IMR-90 (cell line): ENCODE data around the gene NTM. TPM values are rescaled to one million over a fixed set of nuclear protein-coding genes. Genes with fewer than 3 reads are reported as not detected.

ENCODE experiments used
- ATAC-seq: fragments of 200-7000 bp; cut with Tn5 transposase; 2 replicates; pipeline ENCODE4 v1.9.1; 2020; ENCODE audit warnings: low read depth, mild to moderate bottlenecking, moderate library complexity
- BruUV-seq: library from RNA; stranded (reverse); fragments of 400-500 nt; replicated peaks from 2 replicates; lab custom pipeline; 2021; lab: Mats Ljungman, UMichigan
- CTCF ChIA-PET: fragments of 300-600 bp; formaldehyde crosslinking; extraction: SDS; loops from one replicate; lab custom pipeline; 2021; ENCODE audit warnings: antibody characterized with exemption; lab: Yijun Ruan, JAX
- POLR2A ChIA-PET: fragments of 300-600 bp; sonication (Branson Sonifier 250); formaldehyde crosslinking; loops from one replicate; lab custom pipeline; 2022; ENCODE audit warnings: antibody characterized with exemption; ENCODE audit not compliant: unreplicated experiment; lab: Charles Lee
- DNase-seq: peaks from one replicate; pipeline ENCODE4 v3.0.0; 2013
- H2AFZ ChIP-seq: replicated peaks from 2 replicates; pipeline ENCODE3; 2013; ENCODE audit warnings: low read length, mild to moderate bottlenecking; ENCODE audit not compliant: poor library complexity
- H2AK5ac ChIP-seq: 2 replicates; pipeline ENCODE4 v1.6.1; 2013; ENCODE audit warnings: low read depth, low read length, inconsistent platforms
- H2AK9ac ChIP-seq: replicated peaks from 2 replicates; pipeline ENCODE3; 2013; ENCODE audit warnings: mild to moderate bottlenecking, low read depth, low read length, moderate library complexity; ENCODE audit not compliant: poor library complexity
- H2BK120ac ChIP-seq: 2 replicates; pipeline ENCODE4 v1.6.1; 2013; ENCODE audit warnings: low read depth, low read length, inconsistent platforms
- H2BK15ac ChIP-seq: 3 replicates; pipeline ENCODE4 v1.6.1; 2013; ENCODE audit warnings: low read depth, low read length, inconsistent platforms
- H2BK20ac ChIP-seq: 2 replicates; pipeline ENCODE4 v1.6.1; 2013; ENCODE audit warnings: low read depth, mild to moderate bottlenecking, inconsistent platforms, low read length, moderate library complexity
- H2BK5ac ChIP-seq: 2 replicates; pipeline ENCODE4 v1.6.1; 2013; ENCODE audit warnings: mild to moderate bottlenecking, low read depth, low read length, inconsistent platforms; ENCODE audit not compliant: poor library complexity, severe bottlenecking
- H3K14ac ChIP-seq: replicated peaks from 2 replicates; pipeline ENCODE4 v1.6.1; 2013; ENCODE audit warnings: low read depth, low read length, inconsistent platforms
- H3K18ac ChIP-seq: 2 replicates; pipeline ENCODE4 v1.6.1; 2013; ENCODE audit warnings: low read depth, low read length, control low read depth
- H3K23ac ChIP-seq: 2 replicates; pipeline ENCODE4 v1.6.1; 2013; ENCODE audit warnings: low read depth, low read length, inconsistent platforms
- H3K27ac ChIP-seq: 2 replicates; pipeline ENCODE4 v1.5.1; 2013; ENCODE audit warnings: mild to moderate bottlenecking, control low read depth, low read length; ENCODE audit not compliant: insufficient read depth
- H3K27me3 ChIP-seq: 2 replicates; pipeline ENCODE4 v1.6.1; 2013; ENCODE audit warnings: low read length; ENCODE audit not compliant: control insufficient read depth, insufficient read depth
- H3K36me3 ChIP-seq: 2 replicates; pipeline ENCODE4 v1.6.1; 2013; ENCODE audit warnings: low read length, mixed read lengths; ENCODE audit not compliant: control insufficient read depth, insufficient read depth
- H3K4ac ChIP-seq: 2 replicates; pipeline ENCODE4 v1.6.1; 2013; ENCODE audit warnings: low read depth, low read length, inconsistent platforms
- H3K4me1 ChIP-seq: 2 replicates; pipeline ENCODE4 v1.6.1; 2013; ENCODE audit warnings: low read length, mixed read lengths; ENCODE audit not compliant: control insufficient read depth, insufficient read depth
- H3K4me2 ChIP-seq: 2 replicates; pipeline ENCODE4 v1.6.1; 2013; ENCODE audit warnings: low read depth, mild to moderate bottlenecking, control low read depth, low read length, moderate library complexity
- H3K4me3 ChIP-seq: 2 replicates; pipeline ENCODE4 v1.5.1; 2013; ENCODE audit warnings: low read depth, mild to moderate bottlenecking, control low read depth, low read length, moderate library complexity; ENCODE audit not compliant: insufficient read depth
- H3K56ac ChIP-seq: 2 replicates; pipeline ENCODE4 v1.6.1; 2013; ENCODE audit warnings: low read length, inconsistent platforms; ENCODE audit not compliant: insufficient read depth; ENCODE audit errors: extremely low read depth
- H3K79me1 ChIP-seq, 2 experiments: 2 replicates each; pipeline ENCODE4 v1.6.1; 2013; ENCODE audit warnings: low read length in 2 of 2, inconsistent platforms in 1 of 2, low read depth in 1 of 2
- H3K9ac ChIP-seq: 2 replicates; pipeline ENCODE4 v1.6.1; 2013; ENCODE audit warnings: low read depth, low read length, control low read depth
- H3K9me1 ChIP-seq: 2 replicates; pipeline ENCODE4 v1.6.1; 2013; ENCODE audit warnings: low read length, inconsistent platforms; ENCODE audit not compliant: insufficient read depth
- H3K9me3 ChIP-seq: 2 replicates; pipeline ENCODE4 v1.6.1; 2013; ENCODE audit warnings: low read length; ENCODE audit not compliant: control insufficient read depth, insufficient read depth
- H4K20me1 ChIP-seq: 2 replicates; pipeline ENCODE4 v1.6.1; 2013; ENCODE audit warnings: low read length, inconsistent platforms; ENCODE audit not compliant: insufficient read depth
- H4K5ac ChIP-seq: 2 replicates; pipeline ENCODE4 v1.6.1; 2013; ENCODE audit warnings: mild to moderate bottlenecking, low read depth, low read length, control low read depth
- H4K8ac ChIP-seq, 2 experiments: 2 replicates each; pipeline ENCODE4 v1.6.1; 2013; ENCODE audit warnings: low read depth in 2 of 2, low read length in 2 of 2, control low read depth in 1 of 2, inconsistent platforms in 1 of 2
- H4K91ac ChIP-seq: 2 replicates; pipeline ENCODE4 v1.6.1; 2013; ENCODE audit warnings: low read depth, low read length, inconsistent platforms; ENCODE audit not compliant: insufficient read depth
- BHLHE40 ChIP-seq: fragments of 150-350 bp; IDR thresholded peaks from 2 replicates; pipeline ENCODE4 v1.6.1; 2016; ENCODE audit warnings: mild to moderate bottlenecking, low read depth, low read length
- CEBPB ChIP-seq: IDR thresholded peaks from 2 replicates; pipeline ENCODE4 v1.6.1; 2012; ENCODE audit warnings: low read depth, low read length, improper control_type of control experiment
- CHD1 ChIP-seq: IDR thresholded peaks from 2 replicates; pipeline ENCODE4 v1.6.1; 2012; ENCODE audit warnings: low read depth, low read length, improper control_type of control experiment
- FOS ChIP-seq: fragments of 150-350 bp; IDR thresholded peaks from 2 replicates; pipeline ENCODE4 v1.6.1; 2016; ENCODE audit warnings: low read depth, low read length
- MAFK ChIP-seq: IDR thresholded peaks from 2 replicates; pipeline ENCODE4 v1.6.1; 2012; ENCODE audit warnings: low read depth, low read length, improper control_type of control experiment
- MAZ ChIP-seq: IDR thresholded peaks from 2 replicates; pipeline ENCODE4 v1.6.1; 2012; ENCODE audit warnings: low read depth, mild to moderate bottlenecking, low read length, improper control_type of control experiment, moderate library complexity, borderline replicate concordance
- MXI1 ChIP-seq: IDR thresholded peaks from 2 replicates; pipeline ENCODE4 v1.6.1; 2012; ENCODE audit warnings: low read depth, mild to moderate bottlenecking, low read length, moderate library complexity, borderline replicate concordance
- NFE2L2 ChIP-seq: fragments of 150-350 bp; IDR thresholded peaks from 2 replicates; pipeline ENCODE4 v1.6.1; 2016; ENCODE audit warnings: low read depth, mild to moderate bottlenecking, low read length
- POLR2A ChIP-seq: IDR thresholded peaks from 2 replicates; pipeline ENCODE4 v1.6.1; 2012; ENCODE audit warnings: mild to moderate bottlenecking, low read depth, low read length
- RAD21 ChIP-seq: IDR thresholded peaks from 2 replicates; pipeline ENCODE4 v1.6.1; 2012; ENCODE audit warnings: low read length, improper control_type of control experiment
- RCOR1 ChIP-seq: IDR thresholded peaks from 2 replicates; pipeline ENCODE4 v1.6.1; 2012; ENCODE audit warnings: mild to moderate bottlenecking, low read length, improper control_type of control experiment; ENCODE audit not compliant: insufficient replicate concordance
- RFX5 ChIP-seq: IDR thresholded peaks from 2 replicates; pipeline ENCODE4 v1.8.0; 2012; ENCODE audit warnings: low read depth, mild to moderate bottlenecking, low read length, moderate library complexity
- SMC3 ChIP-seq: fragments of 150-350 bp; IDR thresholded peaks from 2 replicates; pipeline ENCODE4 v1.6.1; 2016; ENCODE audit warnings: low read depth, mild to moderate bottlenecking, antibody characterized with exemption, low read length, moderate library complexity
- WGBS, 2 experiments: methylation state at CpG; one replicate each; pipeline versions ENCODE4 v1.1.5 to v1.1.7; 2013; ENCODE audit warnings: missing lambda C conversion rate in 2 of 2; ENCODE audit not compliant: insufficient read length in 1 of 2; ENCODE audit errors: extremely low coverage in 2 of 2; 5-methylcytosine and 5-hydroxymethylcytosine counted together
- dilution Hi-C: fragments of 300-500 bp; cut with HindIII; formaldehyde crosslinking; loops from one replicate; pipeline ENCODE4 v1.14.3; 2018; ENCODE audit warnings: low sequenced_read_pairs; ENCODE audit not compliant: unreplicated experiment
- in situ Hi-C: fragments of 300-500 bp; cut with MboI; formaldehyde crosslinking; loops from 3 replicates; pipeline ENCODE4 v1.14.3; 2019; ENCODE audit warnings: low sequenced_read_pairs, inconsistent platforms, mixed read lengths
- intact Hi-C: fragments of 100-400 bp; cut with micrococcal nuclease; formaldehyde crosslinking; loops from 2 replicates; pipeline ENCODE4 v1.10.0; 2022
- polyA plus RNA-seq, 3 experiments: library from polyadenylated mRNA; depleted of rRNA; stranded (reverse); fragments of >200 nt; gene quantifications; 2 replicates each; pipeline ENCODE4 v1.2.3, GENCODE V29; 2012; ENCODE audit warnings: low replicate concordance in 1 of 3
- total RNA-seq: library from RNA; depleted of rRNA; stranded (reverse); fragments of >200 nt; gene quantifications from 2 replicates; pipeline ENCODE4 v1.2.3, GENCODE V29; 2012
- TF ChIP-seq, protein P1 (sequence below): conservative IDR thresholded peaks from 2 replicates; pipeline ENCODE4 v1.5.1; 2012; ENCODE audit warnings: mild to moderate bottlenecking, low read depth, low read length, improper control_type of control experiment
- TF ChIP-seq, protein P2 (sequence below): fragments of 150-350 bp; IDR thresholded peaks from 2 replicates; pipeline ENCODE4 v1.6.1; 2017; ENCODE audit warnings: mild to moderate bottlenecking, antibody characterized with exemption, low read length, low read depth
- TF ChIP-seq, protein P3 (sequence below): fragments of 150-350 bp; IDR thresholded peaks from 2 replicates; pipeline ENCODE4 v1.6.1; 2016; ENCODE audit warnings: low read depth, mild to moderate bottlenecking, low read length, moderate library complexity, borderline replicate concordance

The NTM gene
- total and polyA plus RNA-seq, 2 of the 4 experiments (the other 2 are of a cell fraction): 19.5 to 25.5 TPM

DNA sequence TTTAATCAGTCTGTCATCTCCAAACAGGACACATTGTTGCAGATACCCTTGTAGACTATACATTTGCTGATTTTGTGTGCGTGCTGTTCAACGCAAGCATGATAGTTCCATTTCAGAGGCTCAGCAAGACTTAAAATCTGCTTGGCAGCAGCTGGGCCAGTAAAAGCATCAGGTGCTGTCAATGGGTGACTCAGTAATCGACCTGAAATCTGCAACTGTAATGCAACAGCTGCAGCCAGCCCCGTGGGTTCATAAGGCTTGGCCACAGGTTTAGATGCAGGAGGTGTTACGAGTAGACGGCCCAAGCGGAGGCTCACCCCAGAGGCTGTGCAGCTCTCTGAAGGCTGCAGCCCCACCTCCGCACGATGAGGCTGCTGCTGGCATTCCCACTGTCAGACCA, 84.6 kb downstream of the NTM start:
- Histone ChIP-seq H3K79me1 (no peaks in the 10 kb centered on the region), H2AK5ac (no peak overlapping the region), H3K4me3 (no peak overlapping the region), H3K56ac (no peak overlapping the region), H3K4me1 (no peaks in the 10 kb centered on the region), H4K20me1 (no peaks in the 10 kb centered on the region), H4K91ac (no peak overlapping the region), H3K4ac (no peak overlapping the region), H2AK9ac (no peak overlapping the region), H4K8ac (no peak overlapping the region), H3K23ac (no peak overlapping the region), H4K5ac (no peak overlapping the region), H3K9me1 (no peaks in the 10 kb centered on the region), H2BK5ac (no peak overlapping the region), H3K9me3 (no peaks in the 10 kb centered on the region), H2BK20ac (no peak overlapping the region), H3K27ac (no peak overlapping the region), H3K36me3 (no peaks in the 10 kb centered on the region), H3K9ac (no peak overlapping the region), H2AFZ (no peak overlapping the region), H3K27me3 (no peaks in the 10 kb centered on the region), H2BK120ac (no peak overlapping the region), H3K18ac (no peak overlapping the region), H3K4me2 (no peak overlapping the region), H2BK15ac (no peak overlapping the region), H3K14ac (no peak overlapping the region)
- CTCF ChIA-PET: no interaction called here
- no peak for ATAC-seq
- DNase-seq: no peak
- BruUV-seq: no TSS peak
- POLR2A ChIA-PET: no interaction called here
- intact Hi-C loops: no loop called here
- TF ChIP-seq, protein P1, sequence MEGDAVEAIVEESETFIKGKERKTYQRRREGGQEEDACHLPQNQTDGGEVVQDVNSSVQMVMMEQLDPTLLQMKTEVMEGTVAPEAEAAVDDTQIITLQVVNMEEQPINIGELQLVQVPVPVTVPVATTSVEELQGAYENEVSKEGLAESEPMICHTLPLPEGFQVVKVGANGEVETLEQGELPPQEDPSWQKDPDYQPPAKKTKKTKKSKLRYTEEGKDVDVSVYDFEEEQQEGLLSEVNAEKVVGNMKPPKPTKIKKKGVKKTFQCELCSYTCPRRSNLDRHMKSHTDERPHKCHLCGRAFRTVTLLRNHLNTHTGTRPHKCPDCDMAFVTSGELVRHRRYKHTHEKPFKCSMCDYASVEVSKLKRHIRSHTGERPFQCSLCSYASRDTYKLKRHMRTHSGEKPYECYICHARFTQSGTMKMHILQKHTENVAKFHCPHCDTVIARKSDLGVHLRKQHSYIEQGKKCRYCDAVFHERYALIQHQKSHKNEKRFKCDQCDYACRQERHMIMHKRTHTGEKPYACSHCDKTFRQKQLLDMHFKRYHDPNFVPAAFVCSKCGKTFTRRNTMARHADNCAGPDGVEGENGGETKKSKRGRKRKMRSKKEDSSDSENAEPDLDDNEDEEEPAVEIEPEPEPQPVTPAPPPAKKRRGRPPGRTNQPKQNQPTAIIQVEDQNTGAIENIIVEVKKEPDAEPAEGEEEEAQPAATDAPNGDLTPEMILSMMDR: no peak
- TF ChIP-seq BHLHE40 (no peak), FOS (no peak), SMC3 (no peak), NFE2L2 (no peak), RAD21 (no peak), MAZ (no peak), RFX5 (no peak), CEBPB (no peak), CHD1 (no peak), MXI1 (no peak), POLR2A (no peak), RCOR1 (no peak), MAFK (no peak)
- TF ChIP-seq, protein P2, sequence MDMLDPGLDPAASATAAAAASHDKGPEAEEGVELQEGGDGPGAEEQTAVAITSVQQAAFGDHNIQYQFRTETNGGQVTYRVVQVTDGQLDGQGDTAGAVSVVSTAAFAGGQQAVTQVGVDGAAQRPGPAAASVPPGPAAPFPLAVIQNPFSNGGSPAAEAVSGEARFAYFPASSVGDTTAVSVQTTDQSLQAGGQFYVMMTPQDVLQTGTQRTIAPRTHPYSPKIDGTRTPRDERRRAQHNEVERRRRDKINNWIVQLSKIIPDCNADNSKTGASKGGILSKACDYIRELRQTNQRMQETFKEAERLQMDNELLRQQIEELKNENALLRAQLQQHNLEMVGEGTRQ: no peak
- TF ChIP-seq, protein P3, sequence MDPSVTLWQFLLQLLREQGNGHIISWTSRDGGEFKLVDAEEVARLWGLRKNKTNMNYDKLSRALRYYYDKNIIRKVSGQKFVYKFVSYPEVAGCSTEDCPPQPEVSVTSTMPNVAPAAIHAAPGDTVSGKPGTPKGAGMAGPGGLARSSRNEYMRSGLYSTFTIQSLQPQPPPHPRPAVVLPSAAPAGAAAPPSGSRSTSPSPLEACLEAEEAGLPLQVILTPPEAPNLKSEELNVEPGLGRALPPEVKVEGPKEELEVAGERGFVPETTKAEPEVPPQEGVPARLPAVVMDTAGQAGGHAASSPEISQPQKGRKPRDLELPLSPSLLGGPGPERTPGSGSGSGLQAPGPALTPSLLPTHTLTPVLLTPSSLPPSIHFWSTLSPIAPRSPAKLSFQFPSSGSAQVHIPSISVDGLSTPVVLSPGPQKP: no peak
- dilution Hi-C loops: no loop called here
- in situ Hi-C loops: no loop called here
- WGBS, 2 experiments: 58% methylated on average over 5 of the region's 9 CpGs; no CpG with 5 or more reads in 1 of the 2 experiments
